ENCODE data around the gene DLGAP4. TPM values are rescaled to one million over a fixed set of nuclear protein-coding genes. Genes with fewer than 3 reads are reported as not detected.
A peak's percentile ranks its signal among the peaks of the same experiment; 100 is the strongest.

The DLGAP4 gene
- total and polyA plus RNA-seq, 9 donors, result 13.0 to 63.9 (median 52.2) TPM

DNA sequence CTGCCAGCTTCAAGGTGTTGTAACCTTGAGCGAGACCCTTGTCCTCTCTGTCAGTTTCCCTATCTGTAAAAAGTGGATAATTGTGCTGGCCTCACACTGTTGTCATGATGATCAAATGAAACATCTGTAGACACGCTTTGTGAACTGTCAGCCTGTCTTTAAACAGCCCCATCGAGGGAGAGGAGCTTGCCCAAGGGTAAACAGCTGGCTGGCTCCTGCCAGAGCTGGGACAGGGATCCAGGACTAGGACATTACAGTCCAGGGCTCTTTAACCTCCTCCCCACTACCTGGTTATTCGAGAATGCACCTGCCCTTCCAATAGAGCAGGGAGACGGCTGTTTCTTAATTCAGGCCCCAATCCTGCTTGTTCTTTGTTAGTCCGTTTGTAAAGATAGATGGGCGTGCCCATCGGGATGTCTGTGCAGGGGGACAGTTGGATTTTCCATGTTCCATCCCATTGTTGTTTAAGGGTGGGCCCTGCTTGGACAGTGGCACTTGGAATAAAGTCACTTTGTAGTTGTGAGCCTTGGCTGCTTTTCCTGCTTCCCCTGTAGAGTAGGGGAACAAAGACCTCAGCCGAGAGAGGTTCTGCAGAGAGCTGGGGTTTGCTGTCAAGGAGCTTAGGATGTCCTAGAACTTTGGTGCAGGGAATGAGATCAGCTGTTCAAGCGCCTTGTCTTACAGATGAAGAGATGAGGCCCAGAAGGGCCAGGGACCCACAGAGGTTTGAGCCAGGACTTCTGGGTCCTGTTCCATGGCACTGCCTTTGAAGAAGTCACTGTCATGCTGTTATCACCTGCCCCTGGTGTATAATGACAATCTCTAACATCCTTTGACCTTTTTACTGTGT is 157.3 kb downstream of the DLGAP4 start:
- H3K27ac ChIP-seq (ENCODE audit: low read length), result peak overlapping the region; percentile 92
- peaks cover 56% of the 10 kb centered on the region for H3K4me1 ChIP-seq (ENCODE audit: control insufficient read depth, insufficient read depth, low read length)
- H3K36me3 ChIP-seq (ENCODE audit: control insufficient read depth, insufficient read depth, low read length), result peaks cover 11% of the 10 kb centered on the region
- H3K27me3 ChIP-seq (ENCODE audit: control insufficient read depth, insufficient read depth, low read length), result no peaks in the 10 kb centered on the region
- peak overlapping the region; percentile 97 for H3K4me3 ChIP-seq (ENCODE audit: low read length)
- no peaks in the 10 kb centered on the region for H3K9me3 ChIP-seq (replicated peaks; ENCODE audit: control insufficient read depth, low read depth, low read length)
- 37% methylated on average over 5 of the region's 10 CpGs for WGBS (ENCODE audit: insufficient coverage)
- DNase-seq, result no peak

DNA sequence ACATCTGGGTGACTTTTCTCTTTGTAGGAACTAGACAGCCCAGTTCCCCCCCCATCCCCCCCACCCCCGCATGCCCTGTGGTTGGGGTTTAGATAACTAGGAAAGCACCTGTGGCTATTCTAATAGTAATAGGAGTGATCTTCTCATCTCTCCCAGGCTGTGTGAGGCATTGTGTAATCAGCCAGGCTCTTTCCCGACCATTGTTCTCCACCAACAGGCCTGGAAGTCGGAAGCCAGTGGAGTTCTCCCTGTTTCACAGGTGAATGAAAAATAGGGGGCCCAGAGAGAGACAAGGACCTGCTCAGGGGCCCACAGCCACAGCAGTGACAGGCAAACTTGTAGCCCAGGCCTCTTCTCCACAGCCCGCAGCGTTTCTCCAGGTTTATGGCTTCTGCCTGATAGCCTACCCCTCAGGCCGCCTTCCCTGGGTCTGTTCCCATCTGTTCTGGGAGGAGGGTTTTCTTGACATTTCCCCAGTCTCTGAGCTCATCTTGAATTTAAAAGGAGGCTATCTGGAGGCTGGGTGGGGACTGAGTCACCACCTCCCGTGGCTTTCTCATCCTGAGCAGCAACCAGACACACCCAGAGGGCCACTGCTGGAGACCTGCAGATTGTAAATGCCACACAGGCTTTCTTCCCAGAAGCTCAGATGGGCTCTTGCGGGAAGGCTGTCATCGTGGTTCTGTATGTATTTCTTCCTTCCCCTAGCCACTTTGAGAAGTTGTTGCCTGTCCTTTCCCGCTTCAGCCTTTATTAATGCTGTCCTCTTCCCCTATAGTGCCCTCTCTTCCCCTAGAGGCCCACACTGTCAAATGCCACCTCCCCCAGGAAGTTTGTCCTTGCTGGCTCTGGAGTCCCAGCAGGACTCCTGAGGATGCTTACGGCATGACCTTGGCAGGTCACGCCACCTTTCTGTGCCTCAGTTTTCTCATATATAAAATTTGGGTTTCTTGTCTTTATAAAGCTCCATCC is 159.3 kb downstream of the DLGAP4 start:
- H3K9me3 ChIP-seq (replicated peaks; ENCODE audit: control insufficient read depth, low read depth, low read length), result no peaks in the 10 kb centered on the region
- no peaks in the 10 kb centered on the region for H3K27me3 ChIP-seq (ENCODE audit: control insufficient read depth, insufficient read depth, low read length)
- WGBS (ENCODE audit: insufficient coverage), result 37% methylated on average over 4 of the region's 12 CpGs
- no peak overlapping the region for H3K4me3 ChIP-seq (ENCODE audit: low read length)
- peak overlapping the region; percentile 71 for H3K27ac ChIP-seq (ENCODE audit: low read length)
- peaks cover 11% of the 10 kb centered on the region for H3K36me3 ChIP-seq (ENCODE audit: control insufficient read depth, insufficient read depth, low read length)
- peaks cover 69% of the 10 kb centered on the region for H3K4me1 ChIP-seq (ENCODE audit: control insufficient read depth, insufficient read depth, low read length)
- peak; percentile 70 for DNase-seq

DNA sequence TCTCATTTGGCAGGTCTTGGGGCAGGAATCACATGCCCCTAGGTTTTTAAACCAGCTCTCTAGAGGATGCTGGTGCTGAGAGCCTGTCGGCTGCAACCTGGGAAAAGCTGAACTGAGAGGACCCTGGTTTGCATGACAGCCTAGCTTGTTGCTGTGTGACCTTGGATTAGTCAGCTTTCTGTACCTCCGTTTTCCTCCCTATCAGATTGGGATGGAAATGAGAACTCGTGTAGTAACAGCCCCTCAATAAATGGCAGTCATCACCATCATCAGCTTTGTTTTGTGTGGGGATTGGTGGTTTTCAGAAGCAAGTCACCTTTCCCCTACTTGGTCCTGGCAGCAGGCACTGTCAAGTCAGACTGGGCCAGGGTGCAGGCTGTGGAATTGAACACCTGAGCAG is 159.9 kb downstream of the DLGAP4 start:
- Histone ChIP-seq H3K9me3 (replicated peaks; ENCODE audit: control insufficient read depth, low read depth, low read length) (no peaks in the 10 kb centered on the region), H3K4me3 (ENCODE audit: low read length) (no peak overlapping the region), H3K36me3 (ENCODE audit: control insufficient read depth, insufficient read depth, low read length) (peaks cover 11% of the 10 kb centered on the region), H3K4me1 (ENCODE audit: control insufficient read depth, insufficient read depth, low read length) (peaks cover 70% of the 10 kb centered on the region), H3K27me3 (ENCODE audit: control insufficient read depth, insufficient read depth, low read length) (no peaks in the 10 kb centered on the region), H3K27ac (ENCODE audit: low read length) (peak overlapping the region; percentile 71)
- no peak for DNase-seq
- 40% methylated on average over 1 of the region's 3 CpGs for WGBS (ENCODE audit: insufficient coverage)

DNA sequence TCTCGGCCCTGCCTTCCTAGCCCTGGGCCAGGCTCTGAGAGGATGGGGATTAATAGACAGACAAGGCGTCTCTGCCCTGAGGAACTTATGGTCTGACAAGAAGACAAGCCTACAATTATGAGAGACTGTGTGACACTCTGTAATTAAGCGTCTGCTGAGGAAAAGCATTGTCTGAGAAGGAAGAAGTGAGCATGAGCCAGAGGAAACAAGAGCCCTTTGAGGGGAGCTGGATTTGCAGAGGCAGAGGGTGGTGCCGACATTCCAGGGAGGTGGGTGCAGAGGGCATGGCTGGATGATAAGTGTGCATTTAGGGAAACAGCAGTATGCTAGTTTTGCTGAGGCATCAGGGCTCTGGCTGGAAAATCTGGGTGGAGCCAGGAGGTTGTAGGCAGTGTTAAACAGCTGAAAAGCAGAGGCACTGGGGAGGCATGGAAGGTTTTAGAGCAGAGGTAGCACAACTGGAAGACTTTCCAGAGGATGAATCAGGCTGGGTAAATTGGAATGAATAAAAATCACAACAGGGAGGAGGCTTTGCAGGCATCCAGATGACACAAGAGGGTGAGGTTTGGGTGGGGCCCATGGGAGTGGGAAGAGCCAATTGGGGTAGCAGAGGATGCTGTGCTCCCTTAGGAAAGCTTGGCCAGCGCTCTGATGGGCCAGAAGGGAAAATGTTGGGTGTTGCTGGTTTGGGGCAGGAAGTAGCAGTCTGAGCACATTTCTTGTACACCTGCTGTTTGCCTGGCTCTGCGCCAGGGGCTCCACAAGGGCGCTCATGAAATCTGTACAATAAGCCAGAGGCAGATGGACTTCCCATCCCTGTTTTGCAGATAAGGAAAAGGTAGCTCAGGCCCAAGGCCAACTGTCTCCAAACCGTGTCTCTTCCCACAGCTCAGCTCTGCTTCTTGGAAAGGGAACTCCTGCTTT is 161.2 kb downstream of the DLGAP4 start:
- Histone ChIP-seq H3K27ac (ENCODE audit: low read length) (peak overlapping the region; percentile 58), H3K9me3 (replicated peaks; ENCODE audit: control insufficient read depth, low read depth, low read length) (no peaks in the 10 kb centered on the region), H3K27me3 (ENCODE audit: control insufficient read depth, insufficient read depth, low read length) (no peaks in the 10 kb centered on the region), H3K4me1 (ENCODE audit: control insufficient read depth, insufficient read depth, low read length) (peaks cover 79% of the 10 kb centered on the region), H3K36me3 (ENCODE audit: control insufficient read depth, insufficient read depth, low read length) (peaks cover 11% of the 10 kb centered on the region), H3K4me3 (ENCODE audit: low read length) (no peak overlapping the region)
- WGBS (ENCODE audit: insufficient coverage), result 38% methylated on average over 6 of the region's 8 CpGs
- peak; percentile 55 for DNase-seq

DNA sequence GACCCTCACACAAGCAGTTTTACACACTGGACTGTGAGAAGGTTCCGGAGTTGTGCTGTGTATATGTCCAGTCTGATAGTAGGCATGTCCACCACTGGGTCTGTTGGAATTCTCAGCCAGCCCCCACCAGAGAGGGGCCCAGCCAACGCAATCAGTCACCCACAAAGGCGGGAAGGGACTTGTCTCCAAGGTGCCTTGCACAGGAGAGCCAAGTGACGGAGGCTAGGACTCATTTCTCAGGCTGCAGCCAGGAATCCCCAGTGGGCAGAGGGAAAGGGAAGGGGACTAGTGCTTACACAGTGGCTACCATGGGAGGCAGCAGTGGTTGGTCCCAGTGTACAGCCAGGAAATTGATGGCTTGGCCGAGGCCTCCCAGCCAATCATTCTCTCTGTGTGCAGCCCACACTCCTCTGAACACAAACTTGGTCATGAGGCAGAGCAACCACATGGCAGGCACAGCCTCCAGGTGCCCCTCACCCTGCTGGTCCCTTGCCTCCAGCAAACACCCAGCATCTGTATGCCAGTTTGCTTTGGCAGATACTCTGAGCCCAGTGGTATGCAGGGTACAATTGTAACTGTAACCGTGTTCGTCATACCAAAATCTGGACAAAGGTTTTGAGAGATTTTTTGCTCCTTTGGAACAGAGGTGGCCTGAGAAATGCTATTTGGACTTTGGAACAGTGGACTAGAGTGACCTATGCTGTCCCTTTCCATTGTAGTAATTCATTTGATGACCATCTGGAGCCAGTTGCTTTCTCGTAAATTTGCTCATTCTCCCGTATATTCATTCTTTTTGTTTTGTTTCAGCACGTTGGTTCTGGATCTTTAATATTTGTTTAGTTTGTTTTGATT is 162.2 kb downstream of the DLGAP4 start:
- Histone ChIP-seq H3K36me3 (ENCODE audit: control insufficient read depth, insufficient read depth, low read length) (peaks cover 15% of the 10 kb centered on the region), H3K4me3 (ENCODE audit: low read length) (no peak overlapping the region), H3K27ac (ENCODE audit: low read length) (peak overlapping the region; percentile 58), H3K9me3 (replicated peaks; ENCODE audit: control insufficient read depth, low read depth, low read length) (no peaks in the 10 kb centered on the region), H3K27me3 (ENCODE audit: control insufficient read depth, insufficient read depth, low read length) (no peaks in the 10 kb centered on the region), H3K4me1 (ENCODE audit: control insufficient read depth, insufficient read depth, low read length) (peaks cover 83% of the 10 kb centered on the region)
- 55% methylated on average over 4 of the region's 10 CpGs for WGBS (ENCODE audit: insufficient coverage)
- no peak for DNase-seq

DNA sequence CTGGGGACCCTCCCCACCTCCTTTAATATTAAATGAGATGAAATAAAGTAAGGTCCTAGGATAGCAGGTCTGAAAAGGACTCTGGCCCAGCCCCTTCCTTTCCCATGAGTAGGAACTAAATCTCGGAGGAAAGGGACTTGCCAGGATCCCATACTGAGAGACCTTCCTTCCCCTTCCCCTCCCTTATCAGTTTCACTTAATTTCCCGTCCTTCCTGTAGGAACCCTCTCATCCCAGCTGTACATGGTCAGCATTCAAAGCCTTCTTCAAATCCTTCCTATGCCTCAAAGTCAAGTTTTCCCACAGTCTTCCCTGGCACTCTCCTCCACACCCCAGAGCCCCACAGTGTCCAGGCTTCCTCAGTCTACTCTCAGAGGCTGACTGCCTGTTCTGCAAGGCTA is 163.8 kb downstream of the DLGAP4 start:
- Histone ChIP-seq H3K4me3 (ENCODE audit: low read length) (no peak overlapping the region), H3K9me3 (replicated peaks; ENCODE audit: control insufficient read depth, low read depth, low read length) (no peaks in the 10 kb centered on the region), H3K36me3 (ENCODE audit: control insufficient read depth, insufficient read depth, low read length) (peaks cover 20% of the 10 kb centered on the region), H3K27me3 (ENCODE audit: control insufficient read depth, insufficient read depth, low read length) (no peaks in the 10 kb centered on the region), H3K4me1 (ENCODE audit: control insufficient read depth, insufficient read depth, low read length) (peaks cover 86% of the 10 kb centered on the region), H3K27ac (ENCODE audit: low read length) (peak overlapping the region; percentile 6)
- 29% methylated on average over 2 of the region's 2 CpGs for WGBS (ENCODE audit: insufficient coverage)
- no peak for DNase-seq

DNA sequence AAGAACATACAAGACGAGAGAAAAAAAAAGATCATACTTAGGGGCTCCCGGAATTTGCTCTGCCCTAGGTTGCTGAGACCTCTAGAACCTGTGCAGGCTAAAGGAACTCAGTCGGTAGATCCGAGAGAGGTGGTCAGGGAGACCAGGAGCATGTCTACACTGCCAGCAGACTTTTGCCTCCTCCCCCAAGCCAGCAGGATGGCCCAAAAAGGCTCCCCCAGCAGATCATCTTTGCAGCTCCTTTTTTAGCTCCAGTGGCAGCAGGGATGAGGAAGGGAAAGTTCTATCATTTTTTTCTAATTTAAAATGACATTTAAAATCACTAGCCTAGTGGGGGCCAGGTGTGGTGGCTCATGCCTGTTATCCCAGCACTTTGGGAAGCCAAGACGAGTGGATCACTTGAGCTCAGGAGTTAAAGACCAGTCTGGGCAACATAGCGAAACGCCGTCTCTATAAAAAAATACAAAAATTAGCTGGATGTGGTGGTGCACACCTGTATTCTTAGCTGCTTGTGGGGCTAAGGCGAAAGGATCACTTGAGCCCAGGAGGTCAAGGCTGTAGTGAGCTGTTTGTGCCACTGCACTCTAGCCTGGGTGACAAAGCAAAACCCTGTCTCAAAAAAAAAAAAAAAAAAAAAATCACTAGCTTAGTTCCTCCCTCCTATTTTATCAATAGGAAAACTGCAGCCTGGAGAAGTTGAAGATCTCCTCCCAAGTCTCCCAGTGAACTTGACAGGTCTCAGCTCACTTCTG is 165.9 kb downstream of the DLGAP4 start:
- no peaks in the 10 kb centered on the region for H3K27me3 ChIP-seq (ENCODE audit: control insufficient read depth, insufficient read depth, low read length)
- H3K27ac ChIP-seq (ENCODE audit: low read length), result peak overlapping the region; percentile 51
- no peaks in the 10 kb centered on the region for H3K9me3 ChIP-seq (replicated peaks; ENCODE audit: control insufficient read depth, low read depth, low read length)
- DNase-seq, result no peak
- H3K36me3 ChIP-seq (ENCODE audit: control insufficient read depth, insufficient read depth, low read length), result peaks cover 13% of the 10 kb centered on the region
- WGBS (ENCODE audit: insufficient coverage), result 76% methylated on average over 6 of the region's 9 CpGs
- no peak overlapping the region for H3K4me3 ChIP-seq (ENCODE audit: low read length)
- peaks cover 67% of the 10 kb centered on the region for H3K4me1 ChIP-seq (ENCODE audit: control insufficient read depth, insufficient read depth, low read length)

DNA sequence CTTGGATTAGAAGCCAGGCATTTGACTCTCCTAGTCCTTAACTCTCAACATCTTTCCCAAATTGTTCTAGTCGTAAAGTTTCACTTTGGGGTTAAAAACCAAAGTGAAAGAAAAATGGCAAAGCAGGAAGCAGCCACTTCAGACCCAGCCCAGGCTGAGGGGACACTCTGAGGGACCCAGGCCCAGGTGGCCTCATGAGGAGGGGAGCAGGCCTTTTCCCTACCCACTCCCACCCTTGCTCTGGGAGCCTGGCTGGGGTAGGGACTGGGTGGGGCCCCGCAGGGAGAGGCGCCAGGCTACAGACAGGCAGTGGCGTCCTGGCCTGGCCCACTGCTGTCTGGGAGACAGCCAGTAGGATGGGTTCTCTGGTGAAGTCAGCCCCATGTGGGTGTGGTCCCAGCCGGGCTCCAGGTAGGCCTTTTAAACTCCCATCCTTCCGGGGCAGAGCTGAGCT is 166.5 kb downstream of the DLGAP4 start:
- H3K27ac ChIP-seq (ENCODE audit: low read length), result peak overlapping the region; percentile 51
- peaks cover 61% of the 10 kb centered on the region for H3K4me1 ChIP-seq (ENCODE audit: control insufficient read depth, insufficient read depth, low read length)
- H3K36me3 ChIP-seq (ENCODE audit: control insufficient read depth, insufficient read depth, low read length), result peaks cover 17% of the 10 kb centered on the region
- DNase-seq, result no peak
- no peaks in the 10 kb centered on the region for H3K9me3 ChIP-seq (replicated peaks; ENCODE audit: control insufficient read depth, low read depth, low read length)
- 20% methylated on average over 4 of the region's 6 CpGs for WGBS (ENCODE audit: insufficient coverage)
- H3K4me3 ChIP-seq (ENCODE audit: low read length), result no peak overlapping the region
- H3K27me3 ChIP-seq (ENCODE audit: control insufficient read depth, insufficient read depth, low read length), result no peaks in the 10 kb centered on the region

All from muscle of leg (tissue), 11 donors.